SK-N-MC (cell line): Measurements from ENCODE around the gene SLC35F5.
"Not testable (repeated sequence)": the region's sequence is repeated elsewhere in the genome, so short reads cannot be mapped to it uniquely, and the experiment has no call there.

ENCODE experiments used
- DNase-seq: peaks from one replicate; pipeline ENCODE4 v3.0.0-alpha.2; 2011; ENCODE audit warnings: low read depth, low spot score
- H3K27ac ChIP-seq: fragments of 200-600 bp; sonication (generic); 2 replicates; pipeline ENCODE4 v1.5.1; 2016; ENCODE audit warnings: mixed run types
- H3K36me3 ChIP-seq: fragments of 200-600 bp; sonication (generic); 2 replicates; pipeline ENCODE4 v1.6.1; 2017; ENCODE audit warnings: antibody characterized with exemption, low read length, mixed read lengths; ENCODE audit not compliant: insufficient read depth
- H3K4me3 ChIP-seq: fragments of 200-600 bp; sonication (generic); 2 replicates; pipeline ENCODE4 v1.5.1; 2016
- H3K9ac ChIP-seq: fragments of 200-600 bp; sonication (generic); 2 replicates; pipeline ENCODE4 v1.8.0; 2017; ENCODE audit warnings: mixed run types, mixed read lengths; ENCODE audit not compliant: insufficient read length
- H3K9me3 ChIP-seq: fragments of 200-600 bp; sonication (generic); 2 replicates; pipeline ENCODE4 v1.6.1; 2017; ENCODE audit warnings: low read depth, mild to moderate bottlenecking, antibody characterized with exemption, low read length, moderate library complexity, mixed read lengths
- EZH2 ChIP-seq: fragments of 200-600 bp; sonication (generic); IDR thresholded peaks from one replicate; pipeline ENCODE4 v1.6.1; 2017; ENCODE audit warnings: antibody characterized with exemption
- FOXP2 ChIP-seq: optimal IDR thresholded peaks from 2 replicates; pipeline ENCODE3; 2011; ENCODE audit warnings: mild to moderate bottlenecking, moderate library complexity; ENCODE audit not compliant: insufficient read depth; ENCODE audit errors: extremely low read length, control extremely low read depth
- POLR2AphosphoS5 ChIP-seq: IDR thresholded peaks from 2 replicates; pipeline ENCODE4 v1.6.1; 2012; ENCODE audit warnings: mild to moderate bottlenecking, low read depth, low read length, borderline replicate concordance

Gene SLC35F5

DNA sequence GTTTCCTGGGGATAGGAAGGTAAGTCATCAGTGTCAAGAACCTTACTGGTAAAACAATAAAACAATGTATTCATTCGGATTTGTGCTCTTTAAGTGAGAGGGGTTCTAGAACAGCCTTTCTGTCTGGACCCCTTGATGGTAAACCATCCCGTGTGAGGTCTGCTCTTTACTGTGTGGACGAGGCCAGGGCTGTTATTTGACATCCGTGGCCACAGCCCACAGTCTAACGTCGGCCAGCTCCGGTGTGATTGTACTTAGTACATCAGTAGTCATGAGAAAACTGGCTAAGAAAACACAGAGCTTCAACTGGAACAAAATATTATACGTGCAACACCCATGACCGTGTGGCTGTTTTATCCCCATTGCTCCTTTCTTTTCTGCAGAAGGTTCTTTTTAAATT lies 62.0 kb downstream of the SLC35F5 start:
- DNase-seq = no peak
- no peak overlapping the region for H3K27ac ChIP-seq

GRCh38 chr2:113692698-113693428 lies 63.6 kb downstream of the SLC35F5 start:
- no peaks in the 10 kb centered on the region for H3K9me3 ChIP-seq
- H3K36me3 ChIP-seq = no peaks in the 10 kb centered on the region
- H3K27ac ChIP-seq = no peak overlapping the region
- DNase-seq = no peak
- H3K4me3 ChIP-seq = no peak overlapping the region
- H3K9ac ChIP-seq = no peak overlapping the region
- TF ChIP-seq EZH2 (no peak), FOXP2 (no peak), POLR2AphosphoS5 (no peak)

More for the DNA sequence above, 62.0 kb downstream of the SLC35F5 start:
- Histone ChIP-seq H3K4me3 (no peak overlapping the region), H3K9me3 (no peaks in the 10 kb centered on the region), H3K36me3 (no peaks in the 10 kb centered on the region), H3K9ac (no peak overlapping the region)
- TF ChIP-seq FOXP2 = no peak
- TF ChIP-seq EZH2 = no peak
- TF ChIP-seq POLR2AphosphoS5 = no peak

DNA sequence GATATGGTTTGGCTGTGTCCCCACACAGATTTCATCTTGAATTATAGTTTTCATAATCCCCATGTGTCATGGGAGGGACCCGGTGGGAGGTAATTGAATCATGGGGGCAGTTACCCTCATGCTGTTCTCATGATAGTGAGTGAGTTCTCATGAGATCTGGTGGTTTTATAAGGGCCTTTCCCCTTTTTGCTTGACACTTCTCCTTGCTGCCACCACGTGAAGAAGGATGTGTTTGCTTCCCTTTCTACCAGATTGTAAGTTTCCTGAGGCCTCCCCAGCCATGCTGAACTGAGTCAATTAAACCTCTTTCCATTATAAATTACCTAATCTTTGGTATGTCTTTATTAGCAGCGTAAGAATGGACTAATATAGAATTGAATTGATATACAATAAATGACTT lies 65.6 kb downstream of the SLC35F5 start:
- not testable (repeated sequence) for H3K36me3 ChIP-seq, DNase-seq, H3K9me3 ChIP-seq, H3K9ac ChIP-seq, H3K4me3 ChIP-seq, H3K27ac ChIP-seq

DNA sequence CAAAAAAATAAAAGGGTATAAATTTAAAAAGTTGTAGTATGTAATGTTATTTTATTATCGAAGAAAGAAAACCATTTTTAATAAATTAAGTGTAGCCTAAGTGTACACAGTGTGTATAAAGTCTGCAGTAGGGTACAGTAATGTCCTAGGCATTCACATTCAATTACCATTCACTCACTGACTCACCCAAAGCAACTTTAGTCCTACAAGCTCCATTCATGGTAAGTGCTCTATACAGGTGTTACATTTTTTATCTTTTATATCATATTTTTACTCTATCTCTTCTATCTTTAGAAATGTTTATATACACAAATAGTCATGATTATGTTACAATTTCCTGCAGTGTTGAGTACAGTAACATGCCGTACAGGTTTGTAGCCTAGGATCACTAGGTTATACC lies 69.9 kb downstream of the SLC35F5 start:
- Histone ChIP-seq H3K27ac (no peak overlapping the region), H3K9me3 (no peaks in the 10 kb centered on the region), H3K4me3 (no peak overlapping the region), H3K9ac (no peak overlapping the region), H3K36me3 (no peaks in the 10 kb centered on the region)
- TF ChIP-seq EZH2 (no peak), FOXP2 (no peak), POLR2AphosphoS5 (no peak)
- DNase-seq = no peak

DNA sequence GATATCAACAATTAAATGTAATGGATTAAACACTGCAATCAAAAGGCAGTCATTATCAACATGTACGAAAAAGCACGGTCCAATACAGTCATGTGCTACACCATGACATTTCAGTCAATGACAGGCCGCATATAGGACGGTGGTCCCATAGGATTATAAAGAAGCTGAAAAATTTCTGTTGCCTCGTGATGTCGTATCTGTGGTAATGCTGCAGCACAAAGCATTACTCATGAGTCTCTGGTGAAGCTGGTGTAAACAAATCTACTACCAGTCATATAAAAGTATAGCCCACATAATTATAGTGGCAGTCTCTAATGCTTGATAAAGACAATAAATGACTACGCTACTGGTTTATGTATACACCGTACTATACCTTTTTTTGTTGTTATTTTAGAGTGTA lies 71.0 kb downstream of the SLC35F5 start:
- Histone ChIP-seq H3K9me3 (no peaks in the 10 kb centered on the region), H3K27ac (no peak overlapping the region), H3K36me3 (no peaks in the 10 kb centered on the region), H3K9ac (no peak overlapping the region), H3K4me3 (no peak overlapping the region)
- TF ChIP-seq FOXP2 (no peak), POLR2AphosphoS5 (no peak), EZH2 (no peak)
- no peak for DNase-seq

DNA sequence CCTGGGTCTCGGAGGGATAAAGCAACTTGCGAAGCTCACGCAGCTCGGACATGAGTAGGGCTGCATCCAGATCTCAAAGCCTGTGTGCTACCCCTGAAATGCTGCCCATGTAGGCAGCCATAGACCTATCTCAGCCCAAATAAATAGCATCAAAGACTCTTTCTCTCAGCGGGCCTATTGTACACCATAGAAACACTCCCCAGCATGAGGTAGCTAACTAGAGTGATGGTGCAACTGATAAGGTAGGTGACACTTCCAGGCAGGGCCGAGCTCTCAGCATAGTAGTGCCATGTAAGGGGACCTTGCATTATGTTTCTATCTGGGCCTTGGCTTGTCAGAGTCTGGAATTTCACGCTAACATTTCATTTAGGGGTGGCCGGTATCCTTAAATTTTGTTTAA lies 77.0 kb downstream of the SLC35F5 start:
- Histone ChIP-seq H3K4me3 (no peak overlapping the region), H3K9me3 (no peaks in the 10 kb centered on the region), H3K27ac (no peak overlapping the region), H3K36me3 (no peaks in the 10 kb centered on the region), H3K9ac (no peak overlapping the region)
- DNase-seq = no peak
- TF ChIP-seq EZH2 (no peak), POLR2AphosphoS5 (no peak), FOXP2 (no peak)

GRCh38 chr2:113677330-113677729 lies 79.1 kb downstream of the SLC35F5 start:
- TF ChIP-seq FOXP2 (no peak), POLR2AphosphoS5 (no peak), EZH2 (no peak)
- H3K27ac ChIP-seq = no peak overlapping the region
- H3K4me3 ChIP-seq = no peak overlapping the region
- DNase-seq = no peak
- H3K9me3 ChIP-seq = no peaks in the 10 kb centered on the region
- no peaks in the 10 kb centered on the region for H3K36me3 ChIP-seq
- H3K9ac ChIP-seq = no peak overlapping the region

DNA sequence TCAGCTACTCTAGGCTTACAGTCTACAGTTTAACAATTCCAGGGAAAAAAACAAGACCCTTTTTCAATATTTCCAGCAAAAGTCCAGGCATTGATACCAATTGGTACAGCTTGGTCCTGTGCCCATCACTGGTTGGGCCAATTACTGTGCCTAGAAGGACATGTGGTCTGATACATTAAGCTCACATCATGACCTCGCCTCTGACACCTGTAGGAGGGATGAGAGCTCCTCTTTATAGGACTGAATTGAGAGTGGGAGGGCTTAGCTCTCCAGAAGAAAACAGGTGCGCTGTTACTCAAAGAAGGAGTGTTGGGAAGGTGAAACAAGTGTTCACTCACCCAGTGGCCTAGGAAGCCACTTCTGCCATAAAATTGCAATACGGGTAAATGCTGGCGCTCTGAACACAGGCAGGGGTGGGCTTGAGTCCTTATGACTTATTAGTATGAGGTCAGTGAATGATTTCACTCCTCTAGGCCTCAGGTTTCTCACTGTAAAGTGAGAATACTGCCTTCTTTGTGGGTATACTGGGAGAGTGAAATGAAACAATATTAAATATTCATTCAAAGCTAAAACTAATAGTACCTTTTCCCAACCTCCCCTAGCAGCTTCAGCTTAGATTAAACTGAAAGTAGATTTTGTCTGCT lies 79.7 kb downstream of the SLC35F5 start:
- no peak overlapping the region for H3K27ac ChIP-seq
- no peak overlapping the region for H3K9ac ChIP-seq
- TF ChIP-seq EZH2 (no peak), POLR2AphosphoS5 (no peak), FOXP2 (no peak)
- H3K36me3 ChIP-seq = no peaks in the 10 kb centered on the region
- DNase-seq = no peak
- no peak overlapping the region for H3K4me3 ChIP-seq
- no peaks in the 10 kb centered on the region for H3K9me3 ChIP-seq

DNA sequence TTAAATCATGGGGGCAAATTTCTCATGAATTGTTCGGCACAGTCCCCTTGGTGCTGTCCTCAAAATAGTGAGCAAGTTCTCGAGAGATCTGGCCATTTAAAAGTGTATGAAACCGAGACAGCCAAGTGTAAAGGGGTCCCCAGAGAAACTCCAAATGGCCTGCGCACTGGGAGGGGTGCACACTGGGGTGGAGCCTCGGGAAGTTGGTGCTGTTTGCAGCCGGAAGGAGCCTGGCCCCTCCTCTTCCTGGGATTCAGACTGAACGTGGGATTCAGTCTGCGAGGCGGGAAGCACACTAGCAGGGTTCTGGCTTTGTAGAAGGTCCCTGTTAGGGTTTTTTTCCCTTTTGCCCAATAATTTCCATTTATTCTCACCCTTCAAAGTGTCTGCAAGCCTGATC lies 80.6 kb downstream of the SLC35F5 start:
- Histone ChIP-seq H3K9ac (no peak overlapping the region), H3K27ac (no peak overlapping the region), H3K4me3 (no peak overlapping the region), H3K9me3 (no peaks in the 10 kb centered on the region), H3K36me3 (no peaks in the 10 kb centered on the region)
- TF ChIP-seq POLR2AphosphoS5 (no peak), EZH2 (no peak), FOXP2 (no peak)
- DNase-seq = no peak
